ENCODE data around the gene SERTAD1. TPM values are rescaled to one million over a fixed set of nuclear protein-coding genes. Genes with fewer than 3 reads are reported as not detected.

The SERTAD1 gene
- total and polyA plus RNA-seq, 2 of the 8 experiments (the other 6 are each of a cell fraction or from before 2014, with no cell fraction given): 5.4 to 6.6 TPM

- TF ChIP-seq, protein P1, sequence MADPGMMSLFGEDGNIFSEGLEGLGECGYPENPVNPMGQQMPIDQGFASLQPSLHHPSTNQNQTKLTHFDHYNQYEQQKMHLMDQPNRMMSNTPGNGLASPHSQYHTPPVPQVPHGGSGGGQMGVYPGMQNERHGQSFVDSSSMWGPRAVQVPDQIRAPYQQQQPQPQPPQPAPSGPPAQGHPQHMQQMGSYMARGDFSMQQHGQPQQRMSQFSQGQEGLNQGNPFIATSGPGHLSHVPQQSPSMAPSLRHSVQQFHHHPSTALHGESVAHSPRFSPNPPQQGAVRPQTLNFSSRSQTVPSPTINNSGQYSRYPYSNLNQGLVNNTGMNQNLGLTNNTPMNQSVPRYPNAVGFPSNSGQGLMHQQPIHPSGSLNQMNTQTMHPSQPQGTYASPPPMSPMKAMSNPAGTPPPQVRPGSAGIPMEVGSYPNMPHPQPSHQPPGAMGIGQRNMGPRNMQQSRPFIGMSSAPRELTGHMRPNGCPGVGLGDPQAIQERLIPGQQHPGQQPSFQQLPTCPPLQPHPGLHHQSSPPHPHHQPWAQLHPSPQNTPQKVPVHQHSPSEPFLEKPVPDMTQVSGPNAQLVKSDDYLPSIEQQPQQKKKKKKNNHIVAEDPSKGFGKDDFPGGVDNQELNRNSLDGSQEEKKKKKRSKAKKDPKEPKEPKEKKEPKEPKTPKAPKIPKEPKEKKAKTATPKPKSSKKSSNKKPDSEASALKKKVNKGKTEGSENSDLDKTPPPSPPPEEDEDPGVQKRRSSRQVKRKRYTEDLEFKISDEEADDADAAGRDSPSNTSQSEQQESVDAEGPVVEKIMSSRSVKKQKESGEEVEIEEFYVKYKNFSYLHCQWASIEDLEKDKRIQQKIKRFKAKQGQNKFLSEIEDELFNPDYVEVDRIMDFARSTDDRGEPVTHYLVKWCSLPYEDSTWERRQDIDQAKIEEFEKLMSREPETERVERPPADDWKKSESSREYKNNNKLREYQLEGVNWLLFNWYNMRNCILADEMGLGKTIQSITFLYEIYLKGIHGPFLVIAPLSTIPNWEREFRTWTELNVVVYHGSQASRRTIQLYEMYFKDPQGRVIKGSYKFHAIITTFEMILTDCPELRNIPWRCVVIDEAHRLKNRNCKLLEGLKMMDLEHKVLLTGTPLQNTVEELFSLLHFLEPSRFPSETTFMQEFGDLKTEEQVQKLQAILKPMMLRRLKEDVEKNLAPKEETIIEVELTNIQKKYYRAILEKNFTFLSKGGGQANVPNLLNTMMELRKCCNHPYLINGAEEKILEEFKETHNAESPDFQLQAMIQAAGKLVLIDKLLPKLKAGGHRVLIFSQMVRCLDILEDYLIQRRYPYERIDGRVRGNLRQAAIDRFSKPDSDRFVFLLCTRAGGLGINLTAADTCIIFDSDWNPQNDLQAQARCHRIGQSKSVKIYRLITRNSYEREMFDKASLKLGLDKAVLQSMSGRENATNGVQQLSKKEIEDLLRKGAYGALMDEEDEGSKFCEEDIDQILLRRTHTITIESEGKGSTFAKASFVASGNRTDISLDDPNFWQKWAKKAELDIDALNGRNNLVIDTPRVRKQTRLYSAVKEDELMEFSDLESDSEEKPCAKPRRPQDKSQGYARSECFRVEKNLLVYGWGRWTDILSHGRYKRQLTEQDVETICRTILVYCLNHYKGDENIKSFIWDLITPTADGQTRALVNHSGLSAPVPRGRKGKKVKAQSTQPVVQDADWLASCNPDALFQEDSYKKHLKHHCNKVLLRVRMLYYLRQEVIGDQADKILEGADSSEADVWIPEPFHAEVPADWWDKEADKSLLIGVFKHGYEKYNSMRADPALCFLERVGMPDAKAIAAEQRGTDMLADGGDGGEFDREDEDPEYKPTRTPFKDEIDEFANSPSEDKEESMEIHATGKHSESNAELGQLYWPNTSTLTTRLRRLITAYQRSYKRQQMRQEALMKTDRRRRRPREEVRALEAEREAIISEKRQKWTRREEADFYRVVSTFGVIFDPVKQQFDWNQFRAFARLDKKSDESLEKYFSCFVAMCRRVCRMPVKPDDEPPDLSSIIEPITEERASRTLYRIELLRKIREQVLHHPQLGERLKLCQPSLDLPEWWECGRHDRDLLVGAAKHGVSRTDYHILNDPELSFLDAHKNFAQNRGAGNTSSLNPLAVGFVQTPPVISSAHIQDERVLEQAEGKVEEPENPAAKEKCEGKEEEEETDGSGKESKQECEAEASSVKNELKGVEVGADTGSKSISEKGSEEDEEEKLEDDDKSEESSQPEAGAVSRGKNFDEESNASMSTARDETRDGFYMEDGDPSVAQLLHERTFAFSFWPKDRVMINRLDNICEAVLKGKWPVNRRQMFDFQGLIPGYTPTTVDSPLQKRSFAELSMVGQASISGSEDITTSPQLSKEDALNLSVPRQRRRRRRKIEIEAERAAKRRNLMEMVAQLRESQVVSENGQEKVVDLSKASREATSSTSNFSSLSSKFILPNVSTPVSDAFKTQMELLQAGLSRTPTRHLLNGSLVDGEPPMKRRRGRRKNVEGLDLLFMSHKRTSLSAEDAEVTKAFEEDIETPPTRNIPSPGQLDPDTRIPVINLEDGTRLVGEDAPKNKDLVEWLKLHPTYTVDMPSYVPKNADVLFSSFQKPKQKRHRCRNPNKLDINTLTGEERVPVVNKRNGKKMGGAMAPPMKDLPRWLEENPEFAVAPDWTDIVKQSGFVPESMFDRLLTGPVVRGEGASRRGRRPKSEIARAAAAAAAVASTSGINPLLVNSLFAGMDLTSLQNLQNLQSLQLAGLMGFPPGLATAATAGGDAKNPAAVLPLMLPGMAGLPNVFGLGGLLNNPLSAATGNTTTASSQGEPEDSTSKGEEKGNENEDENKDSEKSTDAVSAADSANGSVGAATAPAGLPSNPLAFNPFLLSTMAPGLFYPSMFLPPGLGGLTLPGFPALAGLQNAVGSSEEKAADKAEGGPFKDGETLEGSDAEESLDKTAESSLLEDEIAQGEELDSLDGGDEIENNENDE (IDR thresholded peaks at IDR 0.05; ENCODE audit: insufficient replicate concordance, low read length): no peak
- TF ChIP-seq POLR2AphosphoS5 (IDR thresholded peaks at IDR 0.05; ENCODE audit: low read depth, low read length) (no peak), SAP30 (IDR thresholded peaks at IDR 0.05; ENCODE audit: insufficient read depth, insufficient replicate concordance, low read length) (no peak), SRF (IDR thresholded peaks at IDR 0.05; ENCODE audit: low read depth, low read length) (no peak), CEBPB (IDR thresholded peaks at IDR 0.05; ENCODE audit: low read depth, low read length) (no peak), JUND (IDR thresholded peaks at IDR 0.05; ENCODE audit: low read length) (no peak)
- TF ChIP-seq, protein P2, sequence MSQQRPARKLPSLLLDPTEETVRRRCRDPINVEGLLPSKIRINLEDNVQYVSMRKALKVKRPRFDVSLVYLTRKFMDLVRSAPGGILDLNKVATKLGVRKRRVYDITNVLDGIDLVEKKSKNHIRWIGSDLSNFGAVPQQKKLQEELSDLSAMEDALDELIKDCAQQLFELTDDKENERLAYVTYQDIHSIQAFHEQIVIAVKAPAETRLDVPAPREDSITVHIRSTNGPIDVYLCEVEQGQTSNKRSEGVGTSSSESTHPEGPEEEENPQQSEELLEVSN (IDR thresholded peaks at IDR 0.05): no peak
- TF ChIP-seq, protein P3, sequence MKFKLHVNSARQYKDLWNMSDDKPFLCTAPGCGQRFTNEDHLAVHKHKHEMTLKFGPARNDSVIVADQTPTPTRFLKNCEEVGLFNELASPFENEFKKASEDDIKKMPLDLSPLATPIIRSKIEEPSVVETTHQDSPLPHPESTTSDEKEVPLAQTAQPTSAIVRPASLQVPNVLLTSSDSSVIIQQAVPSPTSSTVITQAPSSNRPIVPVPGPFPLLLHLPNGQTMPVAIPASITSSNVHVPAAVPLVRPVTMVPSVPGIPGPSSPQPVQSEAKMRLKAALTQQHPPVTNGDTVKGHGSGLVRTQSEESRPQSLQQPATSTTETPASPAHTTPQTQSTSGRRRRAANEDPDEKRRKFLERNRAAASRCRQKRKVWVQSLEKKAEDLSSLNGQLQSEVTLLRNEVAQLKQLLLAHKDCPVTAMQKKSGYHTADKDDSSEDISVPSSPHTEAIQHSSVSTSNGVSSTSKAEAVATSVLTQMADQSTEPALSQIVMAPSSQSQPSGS (IDR thresholded peaks at IDR 0.05; ENCODE audit: low read length): no peak
Observed at GRCh38 chr19:40457953-40458596, 32.3 kb upstream of the SERTAD1 start (continued).
